Left lung (tissue), 10 donors: Measurements from ENCODE around the gene SLC35B3. TPM values are rescaled to one million over a fixed set of nuclear protein-coding genes. Genes with fewer than 3 reads are reported as not detected.
"Not testable (repeated sequence)": the region's sequence is repeated elsewhere in the genome, so short reads cannot be mapped to it uniquely, and the experiment has no call there.

Source experiments
- ATAC-seq: fragments of 200-7000 bp; cut with Tn5 transposase; one replicate; pipeline ENCODE4 v1.9.1; 2020; ENCODE audit warnings: moderate library complexity
- DNase-seq, 4 donors: peaks; one replicate each; pipeline ENCODE4 v3.0.0-alpha.2; 2013 to 2020
- H3K27ac ChIP-seq, 2 donors: fragments of 200-600 bp; sonication (generic) in 1 of 2; one replicate each; pipeline versions ENCODE4 v1.5.0 to v1.8.0; 2020 to 2021
- H3K27me3 ChIP-seq, 2 donors: fragments of 200-600 bp; sonication (generic) in 1 of 2; one replicate each; pipeline versions ENCODE4 v1.5.0 to v1.8.0; 2020 to 2021
- H3K36me3 ChIP-seq, 2 donors: fragments of 200-600 bp; sonication (generic) in 1 of 2; one replicate each; pipeline versions ENCODE4 v1.5.0 to v1.8.0; 2020 to 2021
- H3K4me1 ChIP-seq, 2 donors: fragments of 200-600 bp; one replicate each; pipeline ENCODE4 v1.8.0; 2021
- H3K4me3 ChIP-seq, 2 donors: fragments of 200-600 bp; sonication (generic) in 1 of 2; one replicate each; pipeline versions ENCODE4 v1.5.0 to v1.8.0; 2020 to 2021; ENCODE audit warnings: mild to moderate bottlenecking in 1 of 2
- H3K9me3 ChIP-seq, 2 donors: fragments of 200-600 bp; sonication (generic) in 1 of 2; one replicate each; pipeline versions ENCODE4 v1.5.0 to v1.8.0; 2020 to 2021
- CTCF ChIP-seq, 2 donors: fragments of 200-600 bp; sonication (generic) in 1 of 2; IDR thresholded peaks; one replicate each; pipeline versions ENCODE4 v1.5.0 to v1.8.0; 2021; ENCODE audit warnings: antibody characterized with exemption in 2 of 2
- intact Hi-C, 2 donors: fragments of 100-400 bp; cut with DNase I; formaldehyde crosslinking; loops; one replicate each; pipeline versions ENCODE4 v1.11.2 to v1.14.2; 2022
- polyA plus RNA-seq, 6 donors: library from polyadenylated mRNA; unstranded; fragments of 120-200 nt; gene quantifications; one replicate each; pipeline ENCODE4 v1.2.1, GENCODE V29; 2013; ENCODE audit not compliant: insufficient read length in 6 of 6
- total RNA-seq, 2 donors: library from RNA; stranded (reverse); fragmentation: NEBNext Ultra II Directional; extraction: Animal tissue kit (Norgen Biotek cat#: 25700); gene quantifications; one replicate each; pipeline ENCODE4 v1.2.1, GENCODE V29; 2021
- donor health status: DM: no; HTN: yes; CAD: no.
- donor health status: DM: no; HTN: no; CAD: no.

Gene SLC35B3
- total and polyA plus RNA-seq, 8 donors, result 21.6 to 33.7 (median 31.2) TPM

- Histone ChIP-seq H3K4me3 (no peak overlapping the region), H3K9me3 (no peaks in the 10 kb centered on the region), H3K36me3 (no peaks in the 10 kb centered on the region), H3K27me3 (no peaks in the 10 kb centered on the region), H3K4me1 (no peaks in the 10 kb centered on the region), H3K27ac (no peak overlapping the region)
- no peak for ATAC-seq
- no peak for TF ChIP-seq CTCF (IDR thresholded peaks at IDR 0.05)
- no peak for DNase-seq
- intact Hi-C loops, result no loop called here
These were observed 41.3 kb upstream of the SLC35B3 start for GRCh38 chr6:8476656-8477055.

- Histone ChIP-seq H3K4me1 (no peaks in the 10 kb centered on the region), H3K9me3 (no peaks in the 10 kb centered on the region), H3K36me3 (no peaks in the 10 kb centered on the region), H3K4me3 (no peak overlapping the region), H3K27ac (no peak overlapping the region), H3K27me3 (no peaks in the 10 kb centered on the region)
- ATAC-seq (no peak), DNase-seq (no peak)
- no peak for TF ChIP-seq CTCF (IDR thresholded peaks at IDR 0.05)
- intact Hi-C loops, result no loop called here
These were observed 33.4 kb upstream of the SLC35B3 start for GRCh38 chr6:8468552-8469356.

GRCh38 chr6:8462694-8463093 is 27.3 kb upstream of the SLC35B3 start:
- ATAC-seq, result no peak
- TF ChIP-seq CTCF (IDR thresholded peaks at IDR 0.05), result no peak
- H3K4me1 ChIP-seq, result no peaks in the 10 kb centered on the region
- no peaks in the 10 kb centered on the region for H3K9me3 ChIP-seq
- intact Hi-C loops, result no loop called here
- no peaks in the 10 kb centered on the region for H3K36me3 ChIP-seq
- no peak overlapping the region for H3K4me3 ChIP-seq
- no peak for DNase-seq
- no peaks in the 10 kb centered on the region for H3K27me3 ChIP-seq
- no peak overlapping the region for H3K27ac ChIP-seq

- Histone ChIP-seq H3K4me1 (no peaks in the 10 kb centered on the region), H3K27ac (no peak overlapping the region), H3K27me3 (no peaks in the 10 kb centered on the region), H3K9me3 (no peaks in the 10 kb centered on the region), H3K4me3 (no peak overlapping the region), H3K36me3 (no peaks in the 10 kb centered on the region)
- no peak for TF ChIP-seq CTCF (IDR thresholded peaks at IDR 0.05)
- DNase-seq, result no peak
- no peak for ATAC-seq
- intact Hi-C loops, result no loop called here
These were observed 26.8 kb upstream of the SLC35B3 start for GRCh38 chr6:8462169-8462568.

GRCh38 chr6:8446391-8446790 is 11.0 kb upstream of the SLC35B3 start:
- no peak overlapping the region for H3K4me3 ChIP-seq
- no peaks in the 10 kb centered on the region for H3K36me3 ChIP-seq
- H3K4me1 ChIP-seq, result no peaks in the 10 kb centered on the region
- ATAC-seq (no peak), DNase-seq (no peak)
- H3K9me3 ChIP-seq, result no peaks in the 10 kb centered on the region
- H3K27me3 ChIP-seq, result no peaks in the 10 kb centered on the region
- intact Hi-C loops, result no loop called here
- no peak for TF ChIP-seq CTCF (IDR thresholded peaks at IDR 0.05)
- no peak overlapping the region for H3K27ac ChIP-seq

GRCh38 chr6:8445930-8446329 is 10.6 kb upstream of the SLC35B3 start:
- H3K4me3 ChIP-seq, H3K4me1 ChIP-seq, H3K27me3 ChIP-seq, H3K9me3 ChIP-seq, H3K27ac ChIP-seq, intact Hi-C loops, ATAC-seq, H3K36me3 ChIP-seq, DNase-seq: not testable (repeated sequence)
